ENCODE results near the gene FAM118A.

DNA sequence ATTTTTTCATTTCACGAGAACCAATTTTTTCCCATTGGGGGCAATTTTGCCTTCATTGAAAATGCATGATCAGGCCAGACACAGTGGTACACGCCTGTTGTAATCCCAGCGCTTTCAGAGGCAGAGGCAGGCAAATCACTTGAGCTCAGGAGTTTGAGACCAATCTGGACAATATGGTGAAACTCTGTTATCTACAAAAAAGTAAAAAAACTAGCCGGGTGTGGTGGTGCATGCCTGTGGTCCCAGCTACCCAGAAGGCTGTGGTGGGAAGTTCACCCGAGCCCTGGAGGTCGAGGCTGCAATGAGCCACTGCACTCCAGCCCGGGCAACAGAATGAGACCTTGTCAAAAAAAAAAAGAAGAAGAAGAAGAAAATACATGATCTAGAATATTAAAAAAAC lies 44.2 kb upstream of the FAM118A start:
- TF ChIP-seq, protein P1, sequence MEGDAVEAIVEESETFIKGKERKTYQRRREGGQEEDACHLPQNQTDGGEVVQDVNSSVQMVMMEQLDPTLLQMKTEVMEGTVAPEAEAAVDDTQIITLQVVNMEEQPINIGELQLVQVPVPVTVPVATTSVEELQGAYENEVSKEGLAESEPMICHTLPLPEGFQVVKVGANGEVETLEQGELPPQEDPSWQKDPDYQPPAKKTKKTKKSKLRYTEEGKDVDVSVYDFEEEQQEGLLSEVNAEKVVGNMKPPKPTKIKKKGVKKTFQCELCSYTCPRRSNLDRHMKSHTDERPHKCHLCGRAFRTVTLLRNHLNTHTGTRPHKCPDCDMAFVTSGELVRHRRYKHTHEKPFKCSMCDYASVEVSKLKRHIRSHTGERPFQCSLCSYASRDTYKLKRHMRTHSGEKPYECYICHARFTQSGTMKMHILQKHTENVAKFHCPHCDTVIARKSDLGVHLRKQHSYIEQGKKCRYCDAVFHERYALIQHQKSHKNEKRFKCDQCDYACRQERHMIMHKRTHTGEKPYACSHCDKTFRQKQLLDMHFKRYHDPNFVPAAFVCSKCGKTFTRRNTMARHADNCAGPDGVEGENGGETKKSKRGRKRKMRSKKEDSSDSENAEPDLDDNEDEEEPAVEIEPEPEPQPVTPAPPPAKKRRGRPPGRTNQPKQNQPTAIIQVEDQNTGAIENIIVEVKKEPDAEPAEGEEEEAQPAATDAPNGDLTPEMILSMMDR (IDR thresholded peaks at IDR 0.05), result no peak
- TF ChIP-seq POLR2A (IDR thresholded peaks at IDR 0.05), result no peak
